B cell (primary cell): ENCODE measurements around the gene SHC2.

Experiments
- CTCF ChIP-seq: fragments of 200-600 bp; IDR thresholded peaks from one replicate; pipeline ENCODE4 v1.8.0; 2022; ENCODE audit warnings: antibody characterized with exemption, mild to moderate bottlenecking
- EZH2 ChIP-seq: IDR thresholded peaks from 2 replicates; pipeline ENCODE4 v1.6.1; 2012; ENCODE audit warnings: borderline replicate concordance, low read depth, mild to moderate bottlenecking, moderate library complexity, low read length; ENCODE audit not compliant: insufficient read depth, poor library complexity, severe bottlenecking

- no peak for TF ChIP-seq CTCF
- no peak for TF ChIP-seq EZH2
These were observed 2.8 kb upstream of the SHC2 start for GRCh38 chr19:463483-464207.
